Amniotic stem cell (primary cell): Measurements from ENCODE around the gene SIRPG.

ENCODE experiments used
- DNase-seq: peaks from one replicate; lab custom pipeline; 2025; lab: John Stamatoyannopoulos, UW

The SIRPG gene

DNA sequence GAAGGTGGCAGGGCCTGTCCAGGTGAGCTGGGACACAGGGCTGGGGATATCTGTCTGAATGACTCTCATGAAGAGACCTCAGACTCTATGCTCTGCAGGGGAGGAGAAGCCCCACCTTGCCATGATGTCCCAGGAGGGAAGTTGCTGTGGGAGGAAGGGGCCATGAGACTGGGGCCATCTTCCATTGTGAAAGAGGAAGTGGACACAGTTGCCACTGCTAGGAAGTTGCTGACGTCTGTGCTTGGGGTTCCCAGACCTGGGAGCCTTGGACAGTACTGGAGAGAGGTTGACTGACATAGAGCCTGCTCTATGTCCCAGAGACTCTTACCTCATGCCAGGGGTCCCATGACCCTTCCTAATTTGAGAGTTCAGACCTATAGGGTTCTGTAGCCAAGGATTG is 62.2 kb downstream of the SIRPG start:
- DNase-seq: no peak

GRCh38 chr20:1588533-1589460 is 68.8 kb downstream of the SIRPG start:
- DNase-seq: no peak

DNA sequence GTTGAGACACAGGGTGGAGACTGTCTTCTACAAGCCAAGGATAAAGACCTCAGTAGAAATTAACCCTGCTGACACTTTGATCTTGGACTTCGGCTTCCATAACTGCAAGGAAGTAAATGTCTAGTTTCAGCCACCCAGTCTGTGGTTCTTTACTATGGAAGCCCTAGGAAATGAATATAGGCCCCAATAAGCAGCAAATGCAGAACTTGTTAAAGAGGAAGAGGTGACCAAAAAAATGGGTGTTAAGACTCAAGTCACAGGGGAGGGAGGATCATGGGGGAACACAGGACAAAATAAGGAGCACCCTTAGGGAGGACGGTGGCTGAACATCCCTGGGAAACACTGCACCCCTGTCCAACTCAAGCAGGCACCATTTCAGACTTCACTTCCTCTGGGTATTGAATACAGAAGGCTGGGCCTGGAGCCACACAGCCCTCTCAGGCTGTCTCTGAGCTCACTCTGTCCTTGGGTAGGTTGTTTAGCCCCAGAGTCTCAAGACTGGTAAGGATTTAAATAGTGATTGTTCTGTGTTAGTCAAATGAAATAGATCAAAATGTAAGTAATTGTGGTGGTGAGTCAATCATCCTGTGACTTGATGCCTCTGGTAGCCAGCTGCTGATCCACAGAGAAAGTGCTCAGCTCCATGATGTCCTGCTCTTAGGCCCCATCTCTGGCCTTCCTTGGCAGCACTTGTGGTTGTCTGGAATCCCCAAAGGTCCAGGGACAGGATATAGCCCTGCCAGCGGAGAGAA is 69.6 kb downstream of the SIRPG start:
- DNase-seq: no peak

- no peak for DNase-seq
Observed at GRCh38 chr20:1579488-1579887, 78.1 kb downstream of the SIRPG start.
